SK-N-SH (cell line): ENCODE data around the gene KRT33A. TPM values are rescaled to one million over a fixed set of nuclear protein-coding genes. Genes with fewer than 3 reads are reported as not detected.

Experiments
- CTCF ChIA-PET: fragments of 300-600, 350-600 bp; formaldehyde crosslinking; extraction: SDS; loops from one replicate; lab custom pipeline; 2021; lab: Yijun Ruan, JAX
- POLR2A ChIA-PET: fragments of 350-600 bp; sonication (Branson Sonifier 250); formaldehyde crosslinking; extraction: SDS; loops from one replicate; lab custom pipeline; 2020; ENCODE audit warnings: antibody characterized with exemption, inconsistent platforms; lab: Yijun Ruan, JAX
- DNase-seq: peaks from one replicate; pipeline ENCODE4 v3.0.0; 2012
- H2AFZ ChIP-seq: fragments of 200-600 bp; sonication (generic); 2 replicates; pipeline ENCODE4 v1.8.1; 2016; ENCODE audit warnings: antibody characterized with exemption, mild to moderate bottlenecking, low read depth
- H3F3A ChIP-seq: fragments of 200-600 bp; sonication (generic); replicated peaks from 2 replicates; pipeline ENCODE3; 2016; ENCODE audit warnings: antibody characterized with exemption, mild to moderate bottlenecking; ENCODE audit not compliant: insufficient read depth
- H3K27ac ChIP-seq, 2 experiments: fragments of 200-500 bp in 1 of 2; fragments of 200-600 bp in 1 of 2; sonication (Bioruptor generic) in 1 of 2; sonication (generic), shearing (Covaris generic) in 1 of 2; 2 replicates each; pipeline versions ENCODE4 v1.5.1 to v1.6.1; 2014 to 2016; ENCODE audit warnings: low read depth in 2 of 2, inconsistent platforms in 1 of 2, low read length in 1 of 2, mild to moderate bottlenecking in 1 of 2, mixed read lengths in 1 of 2
- H3K27me3 ChIP-seq: fragments of 200-600 bp; sonication (generic), shearing (Covaris generic); 2 replicates; pipeline ENCODE4 v1.6.1; 2016; ENCODE audit warnings: mixed run types; ENCODE audit not compliant: insufficient read depth
- H3K36me3 ChIP-seq, 2 experiments: fragments of 200-500 bp in 1 of 2; fragments of 200-600 bp in 1 of 2; sonication (Bioruptor generic) in 1 of 2; sonication (generic) in 1 of 2; replicated peaks in 1 of 2; 2 replicates each; pipeline versions ENCODE3 to v1.5.1; 2014 to 2016; ENCODE audit warnings: low read length in 1 of 2, mild to moderate bottlenecking in 1 of 2; ENCODE audit not compliant: insufficient read depth in 2 of 2, control insufficient read depth in 1 of 2
- H3K4me1 ChIP-seq, 2 experiments: fragments of 200-500 bp in 1 of 2; fragments of 200-600 bp in 1 of 2; sonication (Bioruptor generic) in 1 of 2; sonication (generic), shearing (Covaris generic) in 1 of 2; 2 replicates each; pipeline versions ENCODE4 v1.5.1 to v1.6.1; 2014 to 2016; ENCODE audit warnings: low read depth in 1 of 2, low read length in 1 of 2, mixed run types in 1 of 2; ENCODE audit not compliant: insufficient read depth in 2 of 2, control insufficient read depth in 1 of 2
- H3K4me2 ChIP-seq: fragments of 200-600 bp; sonication (generic), shearing (Covaris generic); 2 replicates; pipeline ENCODE4 v1.6.1; 2017; ENCODE audit warnings: mixed run types
- H3K4me3 ChIP-seq, 2 experiments: fragments of 200-500 bp in 1 of 2; fragments of 200-600 bp in 1 of 2; sonication (Bioruptor generic) in 1 of 2; sonication (generic), shearing (Covaris generic) in 1 of 2; 2 replicates each; pipeline versions ENCODE4 v1.5.1 to v1.8.1; 2014 to 2016; ENCODE audit warnings: low read depth in 2 of 2, inconsistent platforms in 1 of 2, low read length in 1 of 2, mild to moderate bottlenecking in 1 of 2, mixed read lengths in 1 of 2, moderate library complexity in 1 of 2
- H3K79me2 ChIP-seq: fragments of 200-600 bp; sonication (generic); 2 replicates; pipeline ENCODE4 v1.8.1; 2017; ENCODE audit warnings: mild to moderate bottlenecking; ENCODE audit not compliant: insufficient read depth
- H3K9ac ChIP-seq: fragments of 200-600 bp; sonication (generic); 2 replicates; pipeline ENCODE4 v1.6.1; 2017; ENCODE audit warnings: mixed run types
- H3K9me2 ChIP-seq: fragments of 200-600 bp; sonication (generic); 2 replicates; pipeline ENCODE4 v1.6.1; 2017; ENCODE audit warnings: mixed run types
- H3K9me3 ChIP-seq: fragments of 200-600 bp; sonication (generic); 2 replicates; pipeline ENCODE4 v1.6.1; 2017; ENCODE audit warnings: mixed run types, mild to moderate bottlenecking, moderate library complexity
- H4K20me1 ChIP-seq: fragments of 200-600 bp; sonication (generic); 2 replicates; pipeline ENCODE4 v1.6.1; 2017; ENCODE audit warnings: mild to moderate bottlenecking, mixed run types; ENCODE audit not compliant: insufficient read depth
- CHD2 ChIP-seq: fragments of 150-350 bp; IDR thresholded peaks from 2 replicates; pipeline ENCODE4 v1.6.1; 2018; ENCODE audit warnings: low read length; ENCODE audit not compliant: partially characterized antibody
- EP300 ChIP-seq, 2 experiments: IDR thresholded peaks; 2 replicates each; pipeline versions ENCODE4 v1.4.0 to v1.6.1; 2012; ENCODE audit warnings: borderline replicate concordance in 1 of 2, low read depth in 1 of 2, low read length in 1 of 2
- NRF1 ChIP-seq: IDR thresholded peaks from 2 replicates; pipeline ENCODE4 v1.6.1; 2012; ENCODE audit warnings: low read depth, mild to moderate bottlenecking, low read length
- RCOR1 ChIP-seq: fragments of 150-350 bp; IDR thresholded peaks from 2 replicates; pipeline ENCODE4 v1.6.1; 2017; ENCODE audit warnings: antibody characterized with exemption, low read length
- RXRA ChIP-seq: IDR thresholded peaks from 2 replicates; pipeline ENCODE4 v1.4.0; 2012; ENCODE audit warnings: low read depth, mild to moderate bottlenecking, borderline replicate concordance
- TCF12 ChIP-seq: IDR thresholded peaks from 2 replicates; pipeline ENCODE4 v1.4.0; 2012
- WGBS: methylation state at CpG from one replicate; pipeline ENCODE4 v1.1.6; 2017; ENCODE audit warnings: low lambda C conversion rate; 5-methylcytosine and 5-hydroxymethylcytosine counted together
- polyA plus RNA-seq, 3 experiments: library from polyadenylated mRNA; depleted of rRNA; stranded (reverse); fragments of >200 nt; gene quantifications; 2 replicates each; pipeline ENCODE4 v1.2.3, GENCODE V29; 2012
- TF ChIP-seq, protein P1 (sequence below): IDR thresholded peaks from 2 replicates; pipeline ENCODE4 v1.4.0; 2012; ENCODE audit warnings: low read depth, borderline replicate concordance
- TF ChIP-seq, protein P2 (sequence below): IDR thresholded peaks from 2 replicates; pipeline ENCODE4; 2012
- TF ChIP-seq, protein P3 (sequence below): fragments of 150-350 bp; IDR thresholded peaks from 2 replicates; pipeline ENCODE4 v1.6.1; 2017; ENCODE audit warnings: antibody characterized with exemption, low read length, low read depth, borderline replicate concordance
- TF ChIP-seq, protein P4 (sequence below): IDR thresholded peaks from 2 replicates; pipeline ENCODE4 v1.4.0; 2012; ENCODE audit warnings: low read depth
- TF ChIP-seq, protein P5 (sequence below): IDR thresholded peaks from 2 replicates; pipeline ENCODE4 v1.6.1; 2012; ENCODE audit warnings: mild to moderate bottlenecking, low read depth, low read length, moderate library complexity

The KRT33A gene
- polyA plus RNA-seq, 1 of the 3 experiments (the other 2 are of a cell fraction) = not detected

DNA sequence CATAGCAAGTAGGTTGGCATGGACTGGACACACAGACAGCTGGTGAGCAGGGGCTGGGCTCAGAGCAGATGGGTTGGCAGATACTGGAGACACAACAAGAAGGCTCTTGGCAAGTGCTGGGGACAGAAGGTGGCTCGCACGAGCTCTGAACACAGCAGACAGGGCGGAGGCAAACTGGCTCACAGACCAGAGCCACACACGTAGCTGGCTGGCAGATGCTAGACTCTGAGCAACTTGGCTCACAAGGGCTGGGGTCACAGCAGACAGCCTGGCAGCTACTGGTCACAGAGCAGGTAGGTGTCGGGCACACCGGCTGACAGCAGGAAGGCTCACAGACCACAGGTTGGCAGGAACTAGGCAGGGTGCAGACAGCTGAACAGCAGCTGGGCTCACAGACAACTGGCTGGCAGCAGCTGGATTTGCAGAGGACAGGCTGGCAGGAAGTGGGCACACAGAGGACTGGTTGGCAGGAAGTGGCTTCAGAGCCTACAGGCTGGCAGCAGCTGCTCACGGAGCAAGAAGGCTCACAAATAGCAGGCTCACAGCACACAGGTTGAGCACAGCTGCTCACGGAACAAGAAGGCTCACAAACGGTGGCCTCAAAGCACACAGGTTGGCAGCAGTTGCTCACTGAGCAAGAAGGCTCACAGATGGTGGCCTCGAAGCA, 42.2 kb downstream of the KRT33A start:
- Histone ChIP-seq H3K27ac (no peak overlapping the region; a peak in 1 of 4 replicates), H3K27me3 (peaks cover 23% of the 10 kb centered on the region; the same call in 1 of the 2 replicates), H3K9me3 (no peaks in the 10 kb centered on the region), H3F3A (no peaks in the 10 kb centered on the region), H3K9me2 (no peaks in the 10 kb centered on the region), H3K4me3 (no peak overlapping the region), H4K20me1 (no peaks in the 10 kb centered on the region), H3K4me1 (peaks cover 0 to 13% of the 10 kb centered on the region in 2 experiments; a peak in 1 of 4 replicates), H3K9ac (no peak overlapping the region), H3K4me2 (no peak overlapping the region), H2AFZ (no peak overlapping the region), H3K79me2 (no peaks in the 10 kb centered on the region), H3K36me3 (no peaks in the 10 kb centered on the region)
- ChIA-PET POLR2A (no interaction called here), CTCF (interaction anchor here (2.5 to 3.0 kb wide), 2 partner anchors 14 to 21 kb away, joined by 9 to 16 read pairs; no protein-coding TSS in a partner anchor)
- DNase-seq = no peak
- TF ChIP-seq, protein P1, sequence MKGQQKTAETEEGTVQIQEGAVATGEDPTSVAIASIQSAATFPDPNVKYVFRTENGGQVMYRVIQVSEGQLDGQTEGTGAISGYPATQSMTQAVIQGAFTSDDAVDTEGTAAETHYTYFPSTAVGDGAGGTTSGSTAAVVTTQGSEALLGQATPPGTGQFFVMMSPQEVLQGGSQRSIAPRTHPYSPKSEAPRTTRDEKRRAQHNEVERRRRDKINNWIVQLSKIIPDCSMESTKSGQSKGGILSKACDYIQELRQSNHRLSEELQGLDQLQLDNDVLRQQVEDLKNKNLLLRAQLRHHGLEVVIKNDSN = no peak
- TF ChIP-seq, protein P2, sequence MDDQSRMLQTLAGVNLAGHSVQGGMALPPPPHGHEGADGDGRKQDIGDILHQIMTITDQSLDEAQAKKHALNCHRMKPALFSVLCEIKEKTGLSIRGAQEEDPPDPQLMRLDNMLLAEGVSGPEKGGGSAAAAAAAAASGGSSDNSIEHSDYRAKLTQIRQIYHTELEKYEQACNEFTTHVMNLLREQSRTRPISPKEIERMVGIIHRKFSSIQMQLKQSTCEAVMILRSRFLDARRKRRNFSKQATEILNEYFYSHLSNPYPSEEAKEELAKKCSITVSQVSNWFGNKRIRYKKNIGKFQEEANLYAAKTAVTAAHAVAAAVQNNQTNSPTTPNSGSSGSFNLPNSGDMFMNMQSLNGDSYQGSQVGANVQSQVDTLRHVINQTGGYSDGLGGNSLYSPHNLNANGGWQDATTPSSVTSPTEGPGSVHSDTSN = no peak
- TF ChIP-seq CHD2 (no peak), TCF12 (no peak), NRF1 (no peak), RCOR1 (no peak), EP300 (IDR thresholded peaks at IDR 0.05; ENCODE audit: borderline replicate concordance in 1 of 2, low read depth in 1 of 2, low read length in 1 of 2) (no peak), RXRA (no peak)
- TF ChIP-seq, protein P3, sequence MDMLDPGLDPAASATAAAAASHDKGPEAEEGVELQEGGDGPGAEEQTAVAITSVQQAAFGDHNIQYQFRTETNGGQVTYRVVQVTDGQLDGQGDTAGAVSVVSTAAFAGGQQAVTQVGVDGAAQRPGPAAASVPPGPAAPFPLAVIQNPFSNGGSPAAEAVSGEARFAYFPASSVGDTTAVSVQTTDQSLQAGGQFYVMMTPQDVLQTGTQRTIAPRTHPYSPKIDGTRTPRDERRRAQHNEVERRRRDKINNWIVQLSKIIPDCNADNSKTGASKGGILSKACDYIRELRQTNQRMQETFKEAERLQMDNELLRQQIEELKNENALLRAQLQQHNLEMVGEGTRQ = no peak
- TF ChIP-seq, protein P4, sequence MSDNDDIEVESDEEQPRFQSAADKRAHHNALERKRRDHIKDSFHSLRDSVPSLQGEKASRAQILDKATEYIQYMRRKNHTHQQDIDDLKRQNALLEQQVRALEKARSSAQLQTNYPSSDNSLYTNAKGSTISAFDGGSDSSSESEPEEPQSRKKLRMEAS = no peak
- TF ChIP-seq, protein P5, sequence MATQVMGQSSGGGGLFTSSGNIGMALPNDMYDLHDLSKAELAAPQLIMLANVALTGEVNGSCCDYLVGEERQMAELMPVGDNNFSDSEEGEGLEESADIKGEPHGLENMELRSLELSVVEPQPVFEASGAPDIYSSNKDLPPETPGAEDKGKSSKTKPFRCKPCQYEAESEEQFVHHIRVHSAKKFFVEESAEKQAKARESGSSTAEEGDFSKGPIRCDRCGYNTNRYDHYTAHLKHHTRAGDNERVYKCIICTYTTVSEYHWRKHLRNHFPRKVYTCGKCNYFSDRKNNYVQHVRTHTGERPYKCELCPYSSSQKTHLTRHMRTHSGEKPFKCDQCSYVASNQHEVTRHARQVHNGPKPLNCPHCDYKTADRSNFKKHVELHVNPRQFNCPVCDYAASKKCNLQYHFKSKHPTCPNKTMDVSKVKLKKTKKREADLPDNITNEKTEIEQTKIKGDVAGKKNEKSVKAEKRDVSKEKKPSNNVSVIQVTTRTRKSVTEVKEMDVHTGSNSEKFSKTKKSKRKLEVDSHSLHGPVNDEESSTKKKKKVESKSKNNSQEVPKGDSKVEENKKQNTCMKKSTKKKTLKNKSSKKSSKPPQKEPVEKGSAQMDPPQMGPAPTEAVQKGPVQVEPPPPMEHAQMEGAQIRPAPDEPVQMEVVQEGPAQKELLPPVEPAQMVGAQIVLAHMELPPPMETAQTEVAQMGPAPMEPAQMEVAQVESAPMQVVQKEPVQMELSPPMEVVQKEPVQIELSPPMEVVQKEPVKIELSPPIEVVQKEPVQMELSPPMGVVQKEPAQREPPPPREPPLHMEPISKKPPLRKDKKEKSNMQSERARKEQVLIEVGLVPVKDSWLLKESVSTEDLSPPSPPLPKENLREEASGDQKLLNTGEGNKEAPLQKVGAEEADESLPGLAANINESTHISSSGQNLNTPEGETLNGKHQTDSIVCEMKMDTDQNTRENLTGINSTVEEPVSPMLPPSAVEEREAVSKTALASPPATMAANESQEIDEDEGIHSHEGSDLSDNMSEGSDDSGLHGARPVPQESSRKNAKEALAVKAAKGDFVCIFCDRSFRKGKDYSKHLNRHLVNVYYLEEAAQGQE = no peak
- 22% methylated on average over 6 of the region's 10 CpGs for WGBS
